ENCODE results near the gene ERGIC1.
A peak's percentile ranks its signal among the peaks of the same experiment; 100 is the strongest.
"Not testable (repeated sequence)": the region's sequence is repeated elsewhere in the genome, so short reads cannot be mapped to it uniquely, and the experiment has no call there.

Gene ERGIC1

DNA sequence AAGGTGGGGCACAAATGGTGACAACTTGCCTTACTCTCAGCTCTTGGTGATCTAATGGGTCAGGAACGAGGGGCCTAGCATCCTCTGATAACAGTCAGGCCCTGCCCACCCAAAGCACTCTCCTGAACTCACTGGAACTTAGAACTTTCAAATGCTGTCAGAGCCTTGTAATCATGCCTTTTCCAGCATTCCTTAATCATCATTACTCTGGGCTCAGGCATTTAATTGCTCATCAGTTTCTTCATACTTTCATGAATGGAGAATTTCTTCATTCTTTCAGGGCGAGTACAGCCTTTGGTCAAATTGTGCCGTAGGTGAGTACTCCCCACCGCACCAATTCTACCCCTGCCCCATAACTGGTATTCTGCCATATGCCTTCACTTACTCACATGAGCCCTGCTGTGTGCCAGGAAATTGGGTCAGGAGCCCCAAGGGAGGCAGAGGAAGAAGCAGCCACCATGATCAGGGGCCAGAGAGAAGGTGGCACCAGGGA lies 32.8 kb upstream of the ERGIC1 start:
- DNase-seq = no peak

DNA sequence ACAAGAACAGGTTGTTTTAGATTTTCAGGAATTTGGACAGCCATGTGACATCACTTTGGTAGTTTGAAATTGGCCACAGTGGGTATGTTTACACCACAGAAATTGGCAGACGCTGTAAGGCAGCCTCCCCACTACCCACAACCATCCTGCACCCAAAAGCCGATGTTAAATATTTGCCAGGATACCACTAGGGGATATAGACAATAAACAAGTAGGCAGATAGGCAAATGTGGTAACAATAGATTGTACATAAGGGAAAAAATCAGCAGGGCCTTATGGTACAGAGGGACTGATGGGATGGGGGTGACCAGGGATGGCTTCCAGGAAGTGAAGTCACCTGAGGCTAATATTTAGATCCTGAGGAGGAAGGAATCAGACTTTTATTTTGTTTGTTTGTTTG lies 31.9 kb upstream of the ERGIC1 start:
- no peak for DNase-seq

DNA sequence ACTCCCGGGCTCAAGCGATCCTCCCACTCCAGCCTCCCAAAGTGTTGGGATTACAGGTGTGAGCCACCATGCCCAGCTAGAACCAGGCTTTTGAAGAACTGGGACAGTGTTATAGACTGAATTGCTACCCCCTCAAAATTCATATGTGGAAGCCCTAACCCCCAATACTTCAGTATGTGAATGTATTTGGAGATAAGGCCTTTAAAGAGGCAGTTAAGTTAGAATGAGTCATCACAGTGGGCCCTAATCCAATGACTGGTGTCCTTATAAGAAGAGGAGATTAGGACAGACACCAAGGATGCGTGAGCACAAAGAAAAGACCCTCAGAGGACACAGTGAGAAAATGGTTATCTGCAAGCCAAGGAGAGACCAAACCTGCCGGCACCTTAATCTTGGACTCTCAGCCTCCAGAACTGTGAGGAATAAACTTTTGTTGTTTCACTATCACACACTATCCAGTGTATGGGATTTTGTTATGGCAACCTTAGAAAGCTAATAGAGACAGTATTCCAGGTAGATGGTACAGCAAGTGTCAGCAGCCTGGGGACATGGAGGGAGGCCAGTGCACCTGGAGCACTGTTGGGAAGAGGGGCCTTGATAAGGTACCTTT lies 31.4 kb upstream of the ERGIC1 start:
- DNase-seq = no peak

DNA sequence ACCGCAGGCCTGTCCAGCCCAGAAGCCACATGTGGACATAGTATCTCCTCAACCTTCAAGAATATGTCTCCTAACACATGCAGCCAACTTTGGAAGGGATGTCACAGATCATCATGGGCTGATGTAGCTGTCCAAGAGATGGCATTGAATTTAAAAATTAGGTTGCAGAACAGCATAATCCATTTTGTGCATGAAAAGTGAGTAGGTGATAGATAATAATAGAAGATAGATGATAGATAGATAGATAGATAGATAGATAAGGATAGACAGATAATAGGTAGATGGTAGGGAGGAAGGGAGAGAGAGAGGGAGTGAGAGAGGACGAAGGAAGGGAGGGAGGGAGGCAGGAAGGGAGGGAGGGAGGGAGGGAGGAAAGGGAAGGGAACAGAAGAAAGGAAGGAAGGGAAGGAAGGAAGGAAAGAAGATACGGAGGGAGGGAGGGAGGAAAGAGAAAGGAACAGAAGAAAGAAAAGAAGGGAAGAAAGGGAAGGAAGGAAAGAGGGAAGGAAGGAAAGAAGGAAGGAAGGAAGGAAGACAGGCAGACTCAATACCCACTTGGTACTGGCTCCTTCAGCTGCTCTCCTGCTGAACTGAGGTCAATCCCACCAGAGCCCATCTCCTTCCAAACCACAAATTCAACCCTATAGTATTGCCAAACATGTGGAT lies 28.9 kb upstream of the ERGIC1 start:
- DNase-seq = no peak

- DNase-seq = no peak
Observed at GRCh38 chr5:172805736-172806255, 28.3 kb upstream of the ERGIC1 start.

DNA sequence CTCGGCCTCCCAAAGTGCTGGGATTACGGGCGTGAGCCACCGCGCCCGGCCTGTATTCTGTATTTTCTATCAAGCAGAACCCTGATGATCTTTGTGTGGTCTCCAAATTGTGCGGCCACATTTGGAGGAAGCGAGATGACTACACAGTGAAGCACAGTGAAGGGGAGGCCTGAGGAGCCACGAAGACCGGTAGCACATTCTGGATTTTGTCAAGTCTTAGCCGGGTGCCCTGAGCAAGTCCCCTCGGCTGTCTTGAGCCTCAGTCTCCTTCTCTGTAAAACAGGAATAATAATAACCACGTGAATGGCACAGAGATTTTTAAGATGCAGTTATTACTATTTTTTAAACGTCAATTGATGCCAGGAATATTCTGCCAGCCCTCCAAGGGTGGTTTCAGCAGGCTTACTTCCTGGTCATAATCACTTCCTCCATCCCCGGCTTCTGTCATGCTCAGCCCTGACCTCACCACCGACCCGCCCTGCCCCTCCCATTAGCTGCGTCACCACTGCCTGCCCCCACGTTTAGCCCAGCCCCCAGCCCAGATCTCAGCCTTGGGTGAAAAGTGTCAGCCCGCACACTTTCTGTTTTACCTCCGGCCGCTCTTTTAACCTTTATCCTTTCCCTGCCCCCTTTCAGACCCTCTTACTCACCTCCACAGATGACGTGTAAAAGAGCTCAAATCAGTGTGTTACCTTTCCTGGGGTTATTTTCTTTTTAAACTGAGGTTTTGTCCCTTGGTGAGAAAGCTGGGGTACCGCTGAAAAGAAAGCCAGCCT lies 27.0 kb upstream of the ERGIC1 start:
- DNase-seq = peak; percentile 53

DNA sequence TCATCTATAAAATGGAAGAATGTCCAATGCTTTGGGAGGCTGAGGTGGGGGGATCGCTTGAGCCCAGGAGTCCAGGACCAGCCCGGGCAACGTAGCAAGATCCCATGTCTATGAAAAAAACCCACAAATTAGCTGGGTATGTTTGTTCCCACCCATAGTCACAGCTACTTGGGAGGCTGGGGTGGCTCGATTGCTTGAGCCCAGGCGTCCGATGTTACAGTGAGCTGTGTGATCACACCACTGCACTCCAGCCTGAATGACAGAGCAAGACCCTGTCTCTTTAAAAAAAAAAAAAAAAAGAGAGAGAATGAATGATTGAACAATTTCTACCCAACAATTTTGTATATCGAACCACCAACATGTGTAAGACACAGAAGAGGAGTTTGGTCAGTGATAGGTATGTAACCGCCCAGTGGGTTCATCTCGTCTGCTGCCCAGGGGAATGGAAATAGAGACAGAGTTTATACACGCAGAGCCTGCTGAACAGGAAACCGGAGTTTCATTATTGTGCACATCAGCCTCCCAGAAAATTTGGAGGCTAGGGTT lies 26.2 kb upstream of the ERGIC1 start:
- DNase-seq = no peak

DNA sequence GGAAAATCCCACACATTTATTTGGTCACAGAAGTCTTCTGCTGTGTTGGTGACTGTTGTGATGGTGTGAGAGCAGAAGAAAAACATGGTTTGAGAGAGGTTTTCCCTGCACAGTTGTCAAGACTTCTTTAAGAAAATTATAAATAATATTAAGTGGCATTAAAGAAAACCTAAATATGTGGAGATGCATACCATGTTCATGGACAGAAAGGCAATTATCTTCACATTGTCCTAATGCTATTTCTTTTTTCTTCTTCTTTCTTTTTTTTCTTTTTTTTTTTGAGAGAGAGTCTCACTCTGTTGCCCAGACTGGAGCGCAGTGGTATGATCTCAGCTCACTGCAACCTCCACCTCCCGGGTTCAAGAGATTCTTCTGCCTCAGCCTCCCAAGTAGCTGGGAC lies 24.3 kb upstream of the ERGIC1 start:
- DNase-seq = no peak

- DNase-seq = not testable (repeated sequence)
Observed at GRCh38 chr5:172810996-172811395, 23.1 kb upstream of the ERGIC1 start.

GRCh38 chr5:172815631-172816030 lies 18.4 kb upstream of the ERGIC1 start:
- DNase-seq = no peak

DNA sequence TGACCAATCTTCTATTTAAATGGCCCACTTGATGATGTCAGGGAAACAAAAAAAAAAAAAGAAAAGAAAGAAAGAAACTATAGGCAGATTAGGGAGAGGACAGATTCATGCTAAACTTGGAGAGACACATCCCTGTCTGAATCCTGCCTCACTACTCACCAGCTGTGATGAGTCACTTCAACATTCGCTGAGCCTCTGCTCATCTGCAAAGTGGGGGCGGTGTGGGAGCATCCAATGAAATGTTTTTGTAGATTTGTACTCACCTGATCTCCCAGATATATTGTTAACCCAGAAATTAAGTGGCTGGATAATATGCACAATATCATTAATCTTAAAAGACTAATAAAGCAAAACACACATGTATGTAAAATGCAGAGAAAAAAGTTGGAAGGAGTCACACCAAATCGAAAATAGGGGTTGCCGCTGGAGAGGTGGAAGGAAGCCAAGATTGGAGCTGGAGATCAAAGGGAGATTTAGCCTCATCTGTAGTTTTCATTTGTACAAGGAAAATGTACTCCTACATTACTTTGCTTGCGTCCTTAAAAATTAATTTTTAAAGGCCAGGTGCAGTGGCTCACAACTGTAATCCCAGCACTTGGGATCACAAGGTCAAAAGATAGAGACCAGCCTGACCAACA lies 17.0 kb upstream of the ERGIC1 start:
- no peak for DNase-seq

DNA sequence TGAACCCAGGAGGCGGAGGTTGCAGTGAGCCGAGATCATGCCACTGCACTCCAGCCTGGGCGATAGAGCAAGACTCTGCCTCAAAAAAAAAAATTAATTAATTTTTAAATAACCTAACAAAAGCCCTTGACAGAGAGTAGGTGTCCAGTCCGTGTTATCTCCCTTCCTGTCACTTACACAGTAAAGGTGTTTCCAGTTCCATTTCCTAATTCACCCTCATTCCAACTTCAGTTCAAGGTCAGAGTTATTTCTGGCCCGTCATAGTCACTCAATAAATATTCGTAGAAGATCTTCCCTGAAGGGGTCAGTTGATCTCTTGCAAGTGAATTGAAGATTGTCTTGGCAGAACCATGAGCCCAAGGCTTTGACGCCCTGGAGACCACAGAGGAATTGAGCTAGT lies 16.4 kb upstream of the ERGIC1 start:
- DNase-seq = no peak

- no peak for DNase-seq
Observed at GRCh38 chr5:172818081-172818480, 16.0 kb upstream of the ERGIC1 start.

DNA sequence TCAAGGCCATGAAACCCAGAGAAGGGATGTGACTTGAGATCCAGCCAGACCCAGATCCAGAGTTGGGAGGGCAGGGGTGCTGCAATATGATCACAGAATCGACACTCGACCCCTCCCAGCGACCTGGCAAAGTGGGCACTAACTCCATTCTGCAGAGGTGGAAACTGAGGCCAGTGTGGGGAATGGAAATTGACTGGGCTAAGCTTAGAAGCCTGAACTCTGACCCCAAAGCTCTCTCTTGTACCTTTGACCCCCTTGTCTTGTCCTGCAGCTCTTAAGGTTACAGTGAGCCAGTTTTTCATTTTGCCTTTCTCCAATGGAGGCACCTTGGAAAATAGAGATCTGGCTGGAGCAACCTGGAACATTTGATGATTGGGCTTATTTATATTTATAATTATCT lies 14.5 kb upstream of the ERGIC1 start:
- no peak for DNase-seq

- DNase-seq = no peak
Observed at GRCh38 chr5:172820046-172820767, 13.8 kb upstream of the ERGIC1 start.

GRCh38 chr5:172821340-172821985 lies 12.6 kb upstream of the ERGIC1 start:
- no peak for DNase-seq

DNA sequence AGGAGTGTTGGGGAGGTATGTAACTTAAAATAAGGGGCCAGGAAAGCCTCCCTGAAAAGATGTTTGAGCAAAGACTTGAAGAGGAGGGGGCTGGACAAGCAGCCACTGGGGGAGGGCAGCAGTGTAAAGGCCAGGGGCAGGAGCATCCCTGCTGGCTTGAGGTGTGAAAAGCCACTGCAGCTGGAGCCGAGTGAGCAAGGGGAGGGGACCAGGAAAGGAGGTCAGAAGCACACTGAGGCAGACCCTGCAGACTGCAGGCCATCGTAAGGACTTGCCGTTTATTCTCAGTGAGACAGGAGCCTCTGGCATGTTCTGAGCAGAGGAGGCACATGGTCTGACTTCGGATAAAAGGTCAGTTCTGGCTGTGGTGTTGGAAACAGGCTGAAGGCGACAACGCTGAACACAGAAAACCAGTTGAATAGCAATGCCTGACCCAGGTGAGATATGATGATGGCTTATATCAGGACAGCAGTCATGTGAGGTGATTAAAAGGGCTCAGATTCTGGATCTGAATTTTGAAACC lies 10.2 kb upstream of the ERGIC1 start:
- DNase-seq = no peak

GRCh38 chr5:172825610-172826204 lies 8.3 kb upstream of the ERGIC1 start:
- no peak for DNase-seq

DNA sequence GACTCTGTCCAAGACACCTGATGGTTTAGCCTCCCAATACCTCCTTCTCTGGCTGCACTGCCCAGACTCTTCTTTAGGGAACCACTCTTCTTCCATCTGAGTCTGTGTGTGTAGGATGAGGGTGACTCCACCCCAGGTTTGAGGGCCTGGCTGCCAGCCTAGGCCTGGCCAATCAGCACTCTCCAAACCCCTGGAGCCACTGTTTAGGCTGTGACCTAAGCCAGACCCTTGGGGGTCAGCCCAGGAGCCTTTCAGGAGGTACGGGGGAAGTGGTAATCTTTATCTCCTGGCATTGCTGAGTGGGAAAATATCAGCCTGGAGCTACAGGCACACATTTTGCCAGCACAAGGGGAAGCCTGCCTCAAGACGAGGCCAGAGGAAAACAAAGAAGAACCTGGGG lies 6.2 kb upstream of the ERGIC1 start:
- no peak for DNase-seq

DNA sequence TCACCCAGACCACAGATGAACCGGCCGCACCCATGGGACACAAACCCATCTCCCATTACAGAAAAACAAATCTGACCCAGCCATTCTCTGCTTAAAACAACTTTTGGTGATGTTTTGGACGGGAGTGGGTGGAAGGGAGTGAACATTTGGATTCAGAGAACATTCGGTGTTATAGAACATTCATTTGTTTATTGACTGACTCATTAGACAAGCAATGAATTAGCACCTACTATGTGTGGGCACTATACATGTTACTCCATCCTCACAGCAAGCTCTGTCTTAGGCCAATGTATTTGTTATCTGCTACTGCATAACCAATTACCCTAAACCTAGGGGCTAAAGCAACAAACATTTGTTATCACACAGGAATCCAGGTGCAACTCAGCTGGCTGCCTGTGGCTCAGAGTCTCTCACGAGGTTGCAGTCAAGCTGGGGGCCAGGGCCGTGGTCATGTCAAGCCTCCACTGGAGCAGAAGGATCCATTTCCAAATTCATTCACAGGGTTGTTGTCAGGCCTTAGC lies 5.1 kb upstream of the ERGIC1 start:
- no peak for DNase-seq

GRCh38 chr5:172830275-172830799 lies 3.7 kb upstream of the ERGIC1 start:
- no peak for DNase-seq
